ENCODE measurements around the gene POLL. TPM values are rescaled to one million over a fixed set of nuclear protein-coding genes. Genes with fewer than 3 reads are reported as not detected.

Gene POLL
- total and polyA plus RNA-seq, 8 donors = 18.2 to 81.1 (median 30.6) TPM

DNA sequence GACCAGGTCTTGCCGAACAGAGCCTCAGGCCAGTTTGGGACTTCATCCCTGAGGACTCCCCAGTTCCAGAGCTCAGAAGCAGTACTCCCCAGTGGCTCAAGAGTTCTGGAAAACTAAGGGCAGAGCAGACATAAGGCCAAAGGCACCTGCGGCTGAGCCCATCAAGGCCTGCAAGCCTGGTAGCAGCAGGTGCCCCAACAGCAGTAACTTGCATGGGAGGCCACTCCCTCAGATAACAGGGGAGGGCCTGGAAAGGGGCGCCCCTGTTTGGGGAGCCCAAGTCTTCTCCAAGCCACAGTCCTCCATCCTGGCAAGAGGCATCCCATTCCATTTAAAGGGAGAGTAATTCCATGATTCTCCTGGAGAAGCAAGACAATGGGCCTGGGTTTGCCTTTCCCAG lies 13.0 kb downstream of the POLL start:
- DNase-seq (no peak), FAIRE-seq (no peak), ATAC-seq (no peak)
- no peaks in the 10 kb centered on the region for H3K27me3 ChIP-seq
- intact Hi-C loops (cut with DNase I) = loop anchor here in 1 of 3 donors (10.0 kb wide), 2 partner anchors 300 to 360 kb away; no protein-coding TSS in a partner anchor
- H3K9me3 ChIP-seq = no peaks in the 10 kb centered on the region
- peaks cover 0 to 16% (median 0%) of the 10 kb centered on the region in 3 donors for H3K36me3 ChIP-seq
- peaks cover 0 to 5% (median 0%) of the 10 kb centered on the region in 3 donors for H3K4me1 ChIP-seq
- no peak overlapping the region for H3K4me3 ChIP-seq
- 87% methylated on average over 3 of the region's 3 CpGs for WGBS, 2 donors
- TF ChIP-seq, protein P1, sequence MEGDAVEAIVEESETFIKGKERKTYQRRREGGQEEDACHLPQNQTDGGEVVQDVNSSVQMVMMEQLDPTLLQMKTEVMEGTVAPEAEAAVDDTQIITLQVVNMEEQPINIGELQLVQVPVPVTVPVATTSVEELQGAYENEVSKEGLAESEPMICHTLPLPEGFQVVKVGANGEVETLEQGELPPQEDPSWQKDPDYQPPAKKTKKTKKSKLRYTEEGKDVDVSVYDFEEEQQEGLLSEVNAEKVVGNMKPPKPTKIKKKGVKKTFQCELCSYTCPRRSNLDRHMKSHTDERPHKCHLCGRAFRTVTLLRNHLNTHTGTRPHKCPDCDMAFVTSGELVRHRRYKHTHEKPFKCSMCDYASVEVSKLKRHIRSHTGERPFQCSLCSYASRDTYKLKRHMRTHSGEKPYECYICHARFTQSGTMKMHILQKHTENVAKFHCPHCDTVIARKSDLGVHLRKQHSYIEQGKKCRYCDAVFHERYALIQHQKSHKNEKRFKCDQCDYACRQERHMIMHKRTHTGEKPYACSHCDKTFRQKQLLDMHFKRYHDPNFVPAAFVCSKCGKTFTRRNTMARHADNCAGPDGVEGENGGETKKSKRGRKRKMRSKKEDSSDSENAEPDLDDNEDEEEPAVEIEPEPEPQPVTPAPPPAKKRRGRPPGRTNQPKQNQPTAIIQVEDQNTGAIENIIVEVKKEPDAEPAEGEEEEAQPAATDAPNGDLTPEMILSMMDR (IDR thresholded peaks at IDR 0.05) = no peak
- H3K27ac ChIP-seq = no peak overlapping the region

- Histone ChIP-seq H3K4me3 (no peak overlapping the region), H3K27me3 (peaks cover 0 to 3% (median 0%) of the 10 kb centered on the region in 4 donors), H3K9me3 (no peaks in the 10 kb centered on the region), H3K36me3 (peaks cover 0 to 7% (median 0%) of the 10 kb centered on the region in 3 donors), H3K27ac (no peak overlapping the region), H3K4me1 (peaks cover 7 to 12% (median 7%) of the 10 kb centered on the region in 3 donors)
- ATAC-seq = no peak
- no peak for FAIRE-seq
- intact Hi-C loops (cut with DNase I) = loop anchor here in 1 of 3 donors (10.0 kb wide), 2 partner anchors 299 to 359 kb away; no protein-coding TSS in a partner anchor
- TF ChIP-seq, protein P1 (IDR thresholded peaks at IDR 0.05) = no peak
- 90 to 91% methylated on average over 25 of the region's 25 CpGs for WGBS, 2 donors
- DNase-seq = no peak
Measured at GRCh38 chr10:101573885-101574753, 13.9 kb downstream of the POLL start.

- TF ChIP-seq, protein P1 (IDR thresholded peaks at IDR 0.05) = no peak
- H3K36me3 ChIP-seq = no peaks in the 10 kb centered on the region
- H3K4me3 ChIP-seq = no peak overlapping the region
- H3K27ac ChIP-seq = no peak overlapping the region
- ATAC-seq (no peak), DNase-seq (no peak), FAIRE-seq (no peak)
- intact Hi-C loops (cut with DNase I) = loop anchor here in 1 of 3 donors (10.0 kb wide), 2 partner anchors 298 to 358 kb away; no protein-coding TSS in a partner anchor
- H3K27me3 ChIP-seq = peaks cover 0 to 7% (median 0%) of the 10 kb centered on the region in 4 donors
- peaks cover 7 to 12% (median 7%) of the 10 kb centered on the region in 3 donors for H3K4me1 ChIP-seq
- WGBS, 2 donors = 96 to 98% methylated on average over 2 of the region's 2 CpGs
- H3K9me3 ChIP-seq = no peaks in the 10 kb centered on the region
Measured at GRCh38 chr10:101572785-101573184, 15.3 kb downstream of the POLL start.

- FAIRE-seq (no peak), ATAC-seq (no peak), DNase-seq (no peak)
- 83 to 89% methylated on average over 7 of the region's 7 CpGs for WGBS, 2 donors
- Histone ChIP-seq H3K36me3 (no peaks in the 10 kb centered on the region), H3K27ac (no peak overlapping the region), H3K9me3 (no peaks in the 10 kb centered on the region), H3K27me3 (peaks cover 0 to 11% (median 0%) of the 10 kb centered on the region in 4 donors), H3K4me3 (no peak overlapping the region), H3K4me1 (peaks cover 7 to 12% (median 7%) of the 10 kb centered on the region in 3 donors)
- intact Hi-C loops (cut with DNase I) = loop anchor here in 1 of 3 donors (10.0 kb wide), 2 partner anchors 297 to 357 kb away; no protein-coding TSS in a partner anchor
- TF ChIP-seq, protein P1 (IDR thresholded peaks at IDR 0.05) = no peak
Measured at GRCh38 chr10:101572126-101572525, 15.9 kb downstream of the POLL start.

Data from pancreas (tissue), 10 donors.